HG03060 (cell line): ENCODE data around the gene GOSR1.
"Not testable (repeated sequence)": the region's sequence is repeated elsewhere in the genome, so short reads cannot be mapped to it uniquely, and the experiment has no call there.

Experiments used
- ATAC-seq: cut with Tn5 transposase; IDR thresholded peaks from one replicate; pipeline ENCODE4 v1.9.1; 2021; ENCODE audit warnings: low read depth, moderate number of reproducible peaks; ENCODE audit not compliant: unreplicated experiment

Gene GOSR1

DNA sequence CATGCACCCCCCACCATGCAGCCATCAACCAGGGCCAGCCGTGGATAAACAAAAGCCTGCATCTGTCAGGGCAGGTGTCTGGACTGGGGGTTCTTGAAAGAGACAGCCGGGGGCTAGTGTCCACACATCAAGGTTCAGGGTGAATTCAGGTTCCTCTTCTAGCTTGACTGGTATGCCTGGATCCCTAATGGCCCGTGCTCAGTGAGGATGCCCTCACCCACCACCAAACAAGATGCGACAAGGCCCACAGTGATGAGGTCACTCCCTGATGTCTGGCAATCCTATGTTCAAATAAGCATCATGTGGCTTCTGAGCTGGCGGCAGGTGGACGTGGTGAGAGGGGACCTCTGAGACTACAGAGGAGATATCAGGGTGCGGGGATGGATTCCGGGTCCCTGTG lies 64.6 kb downstream of the GOSR1 start:
- ATAC-seq, result no peak

DNA sequence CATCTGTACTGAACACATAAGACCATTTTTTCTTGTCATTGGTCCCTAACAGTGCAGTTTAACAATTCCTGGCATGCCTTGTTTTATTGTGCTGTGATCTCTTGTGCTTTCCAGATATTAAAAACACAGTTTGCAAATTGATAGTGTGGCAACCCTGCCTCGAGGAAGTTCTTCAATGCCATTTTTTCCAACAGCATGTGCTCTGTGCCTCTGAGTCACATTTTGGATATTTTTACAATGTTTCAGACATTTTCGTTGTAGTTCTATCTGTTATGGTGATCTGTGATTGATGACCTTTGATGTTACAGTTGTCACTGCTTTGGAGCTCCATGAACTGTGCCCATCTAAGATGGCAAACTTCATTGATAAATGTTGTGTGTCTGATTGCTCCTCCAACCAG lies 66.2 kb downstream of the GOSR1 start:
- no peak for ATAC-seq

DNA sequence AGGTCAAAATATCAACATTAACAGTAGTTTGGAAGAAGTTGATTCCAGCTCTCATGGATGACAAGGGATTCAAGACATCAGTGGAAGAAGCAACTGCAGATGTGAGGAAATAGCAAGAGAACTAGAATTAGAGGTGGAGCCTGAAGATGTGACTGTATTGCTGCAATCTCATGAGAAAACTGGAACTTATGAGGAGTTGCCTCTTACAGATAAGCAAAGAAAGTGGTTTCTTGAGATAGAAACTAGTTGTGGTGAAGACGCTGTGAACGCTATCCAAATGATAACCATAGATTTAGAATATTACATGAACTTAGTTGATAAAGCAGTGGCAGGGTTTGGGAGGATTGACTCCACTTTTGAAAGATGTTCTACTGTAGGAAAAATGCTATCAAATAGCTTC lies 67.8 kb downstream of the GOSR1 start:
- no peak for ATAC-seq

DNA sequence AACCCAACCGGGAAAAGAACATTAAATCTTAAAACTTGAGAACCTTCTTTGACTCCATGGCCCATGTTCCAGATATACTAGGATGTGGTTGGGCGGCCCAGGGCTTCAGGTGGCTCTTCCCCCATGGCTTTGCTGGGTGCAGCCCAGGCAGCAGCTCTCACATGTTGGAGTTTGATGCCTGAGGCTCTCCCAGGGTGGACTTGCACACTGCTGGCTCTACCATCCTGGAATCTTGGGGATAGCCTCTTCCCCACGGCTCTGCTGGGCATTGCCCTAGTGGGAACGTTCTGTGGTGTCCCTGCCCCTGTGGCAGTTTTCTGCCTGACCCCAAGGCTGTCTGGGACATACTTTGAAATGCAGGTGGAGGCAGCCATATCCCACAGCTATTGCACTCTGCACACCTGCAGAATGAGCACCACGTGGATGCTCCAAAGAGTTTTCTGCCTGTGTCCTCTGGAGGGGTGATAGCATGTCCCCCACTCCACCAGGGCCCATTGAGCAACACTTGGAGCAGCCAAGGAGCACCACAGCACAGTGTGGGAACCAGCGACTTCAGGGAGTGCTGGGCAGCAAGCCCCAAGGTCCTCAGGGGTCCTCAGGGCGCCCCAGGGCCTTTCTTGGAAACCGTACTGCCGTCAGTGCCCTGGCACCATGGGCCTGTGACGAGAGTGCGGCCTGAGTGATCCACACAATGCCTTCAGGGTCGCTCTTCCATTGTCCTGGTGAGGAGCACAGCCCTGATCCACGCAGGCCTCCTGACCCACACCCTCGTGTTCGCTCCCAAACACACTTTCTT lies 70.8 kb downstream of the GOSR1 start:
- ATAC-seq, result no peak

DNA sequence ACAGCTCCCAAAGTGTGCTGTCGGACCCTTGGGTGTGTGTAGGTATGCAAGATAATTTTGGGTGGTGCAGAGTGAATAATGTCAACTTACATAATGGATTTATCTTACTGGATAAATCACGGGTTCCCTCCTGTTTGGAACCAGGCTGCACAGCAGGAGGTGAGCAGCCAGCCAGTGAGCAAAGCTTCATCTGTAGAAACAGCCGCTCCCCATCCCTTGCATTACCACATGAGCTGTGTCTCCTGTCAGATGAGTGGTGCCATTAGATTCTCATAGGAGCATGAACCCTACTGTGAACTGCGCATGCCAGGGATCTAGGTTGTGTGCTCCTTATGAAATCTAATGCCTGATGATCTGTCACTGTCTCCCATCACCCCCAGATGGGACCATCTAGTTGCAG lies 72.0 kb downstream of the GOSR1 start:
- not testable (repeated sequence) for ATAC-seq

DNA sequence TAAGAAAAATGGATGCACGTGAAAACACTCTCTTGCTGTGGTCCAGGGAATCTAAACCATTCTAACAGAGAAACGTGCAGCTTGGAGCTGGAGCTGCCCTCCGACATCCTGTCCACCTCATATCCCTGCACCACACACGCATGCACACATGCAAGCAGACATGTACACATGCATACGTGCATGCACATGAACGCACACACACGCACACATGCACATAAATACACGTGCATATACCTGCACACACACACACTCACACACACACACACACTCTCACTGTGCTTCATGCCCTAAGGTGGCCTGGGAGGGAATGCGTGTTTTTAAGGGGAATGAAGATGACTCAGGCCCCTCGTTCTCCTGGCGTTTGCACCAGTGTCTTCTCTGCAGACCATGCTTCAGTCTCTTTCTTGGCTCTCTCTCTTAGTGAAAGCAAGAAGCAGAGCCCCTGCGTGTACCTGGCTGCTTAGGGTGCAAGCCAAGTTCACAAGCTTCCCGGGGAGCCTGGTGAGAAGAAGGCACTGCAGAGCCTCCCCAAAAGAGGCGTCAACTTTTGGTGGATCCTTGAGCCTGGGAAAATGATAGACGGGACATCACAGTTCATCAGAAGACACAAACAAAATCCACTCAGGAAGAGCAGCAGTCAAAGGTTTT lies 72.8 kb downstream of the GOSR1 start:
- no peak for ATAC-seq

DNA sequence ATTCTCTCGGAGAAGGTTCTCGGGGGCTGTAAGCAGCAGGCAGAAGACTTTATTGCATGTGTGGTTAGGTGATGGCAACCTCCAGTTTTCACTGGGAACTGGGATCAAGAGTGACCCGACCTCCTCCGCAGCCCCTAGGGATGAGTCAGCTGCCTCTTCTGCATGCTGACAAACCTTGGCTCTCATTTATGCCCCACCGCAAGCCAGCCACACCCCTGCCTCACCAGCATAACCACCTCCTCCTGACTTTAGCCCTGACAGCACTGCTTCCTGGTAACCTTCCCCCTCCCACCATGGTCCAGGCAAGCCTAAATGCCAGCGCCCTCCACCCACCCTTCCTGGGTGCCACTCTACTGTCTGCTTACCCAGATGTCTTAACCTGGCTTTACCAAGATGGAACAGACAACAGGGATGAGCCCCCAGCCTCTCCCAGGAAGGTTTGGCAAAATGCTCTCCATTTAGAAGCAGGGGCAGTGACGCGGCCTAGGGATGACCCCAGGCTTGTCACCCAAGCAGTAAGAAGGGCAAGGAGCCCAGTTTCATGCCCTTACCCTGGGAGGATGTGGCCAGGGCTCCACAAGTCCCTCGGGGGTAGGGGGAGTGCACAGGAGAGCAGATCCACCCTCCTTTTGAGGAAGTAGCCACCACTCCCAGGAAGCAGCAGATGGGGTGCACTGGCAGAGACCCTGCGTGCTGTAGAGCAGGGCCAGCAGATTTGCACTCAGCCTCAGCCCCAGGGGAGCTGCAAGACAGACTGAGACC lies 73.5 kb downstream of the GOSR1 start:
- ATAC-seq, result no peak

DNA sequence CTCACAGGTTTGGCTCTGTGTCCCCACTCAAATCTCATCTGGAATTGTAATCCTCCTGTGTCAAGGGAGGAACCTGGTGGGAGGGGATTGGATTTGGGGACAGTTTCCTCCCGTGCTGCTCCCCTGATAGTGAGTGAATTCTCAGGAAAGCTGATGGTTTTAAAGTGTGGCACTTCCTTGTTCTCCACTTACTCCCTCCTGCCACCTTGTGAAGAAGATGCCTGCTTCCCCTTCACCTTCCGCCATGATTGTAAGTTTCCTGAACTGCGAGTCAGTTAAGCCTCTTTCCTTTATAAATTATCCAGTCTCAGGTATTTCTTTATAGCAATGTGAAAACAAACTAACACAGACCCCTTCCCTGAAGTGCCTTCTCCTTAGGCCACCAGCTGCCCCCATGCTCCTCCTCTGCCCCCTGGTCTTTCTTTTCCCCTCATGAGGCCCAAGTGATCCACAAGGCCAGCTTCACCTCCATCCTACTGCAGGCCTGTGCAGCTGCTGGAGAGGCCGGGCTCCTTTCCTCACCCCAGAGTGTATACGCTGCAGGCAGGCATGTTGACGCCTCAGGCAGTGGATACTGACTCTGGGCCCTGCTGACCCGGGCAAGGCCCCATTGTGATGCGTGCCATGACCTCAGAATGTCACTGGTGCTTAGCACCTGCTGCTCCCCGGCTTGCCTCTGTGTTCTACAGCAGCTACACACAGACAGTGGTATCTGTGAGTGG lies 74.2 kb downstream of the GOSR1 start:
- not testable (repeated sequence) for ATAC-seq

DNA sequence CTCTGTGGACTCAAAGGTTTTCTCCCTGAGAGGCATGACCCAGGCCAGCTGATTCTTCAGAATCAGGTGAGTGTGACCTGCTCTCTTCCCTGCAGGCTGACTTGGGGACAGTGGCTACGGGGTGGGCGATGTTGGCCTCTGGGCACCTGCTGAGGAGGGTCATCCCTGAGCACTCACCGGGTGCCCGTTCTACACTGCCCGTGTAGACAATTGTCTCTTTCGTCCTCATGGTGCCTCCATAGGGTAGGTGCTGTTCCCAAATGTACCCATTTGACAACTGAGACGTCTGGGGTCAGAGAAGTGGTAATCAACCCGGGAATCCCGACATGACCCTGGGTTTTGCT lies 74.8 kb downstream of the GOSR1 start:
- no peak for ATAC-seq

DNA sequence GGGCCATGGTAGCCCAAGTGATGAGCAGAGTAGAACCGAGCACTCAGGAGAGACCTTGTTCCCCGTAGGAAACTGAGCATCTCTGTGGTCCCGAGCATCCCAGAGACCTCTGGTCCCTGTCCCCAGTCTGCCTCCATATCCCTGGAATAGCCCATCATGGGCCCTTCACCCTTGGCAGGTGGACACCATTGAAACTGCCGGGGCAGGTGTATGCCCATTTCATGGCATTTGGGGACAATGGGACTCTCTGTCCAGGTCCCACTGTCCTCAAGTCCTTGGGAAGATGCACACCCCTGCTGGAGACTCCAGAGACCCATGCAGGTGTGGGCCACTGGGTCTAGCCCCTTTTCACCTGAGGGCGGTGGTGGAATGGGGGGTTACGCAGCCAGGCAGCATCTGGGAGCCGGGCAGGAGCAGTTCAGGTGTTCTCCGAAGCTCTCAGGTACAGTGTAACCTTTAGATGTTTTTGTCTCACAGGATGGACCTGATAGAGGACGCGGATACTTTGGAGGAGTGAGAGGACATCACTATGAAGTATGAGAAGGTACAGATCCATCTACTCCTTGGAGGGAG lies 75.9 kb downstream of the GOSR1 start:
- no peak for ATAC-seq

DNA sequence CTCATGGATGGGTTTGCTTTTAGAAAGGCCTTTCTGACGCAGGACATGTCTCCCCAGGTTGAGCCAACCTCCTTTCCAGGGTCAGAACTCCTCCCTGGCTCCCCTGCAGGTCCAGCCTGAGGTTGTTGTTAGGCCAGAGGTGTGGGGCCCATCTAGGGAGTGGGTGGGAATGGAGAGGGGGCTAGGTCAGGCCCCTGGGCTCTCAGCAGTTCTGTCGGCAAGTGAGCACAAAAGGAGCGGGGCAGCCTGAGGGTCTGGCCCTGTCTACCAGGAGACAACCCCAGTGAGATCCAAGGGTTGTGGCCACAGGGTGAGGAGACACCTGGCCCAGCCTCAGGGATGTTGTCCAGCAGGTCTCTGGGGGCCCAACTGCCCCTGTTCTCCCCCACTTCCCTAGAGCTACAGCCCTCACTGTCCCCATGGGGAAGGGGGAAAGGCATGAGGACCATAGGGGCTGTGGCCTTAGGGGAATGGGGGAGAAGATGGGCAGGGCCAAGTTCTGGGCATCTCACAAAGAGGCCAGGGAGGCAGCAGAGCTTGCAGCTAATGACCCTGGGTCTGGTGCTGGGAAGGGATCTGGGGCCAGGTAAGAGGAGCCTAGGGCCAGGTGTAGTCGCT lies 76.7 kb downstream of the GOSR1 start:
- not testable (repeated sequence) for ATAC-seq

DNA sequence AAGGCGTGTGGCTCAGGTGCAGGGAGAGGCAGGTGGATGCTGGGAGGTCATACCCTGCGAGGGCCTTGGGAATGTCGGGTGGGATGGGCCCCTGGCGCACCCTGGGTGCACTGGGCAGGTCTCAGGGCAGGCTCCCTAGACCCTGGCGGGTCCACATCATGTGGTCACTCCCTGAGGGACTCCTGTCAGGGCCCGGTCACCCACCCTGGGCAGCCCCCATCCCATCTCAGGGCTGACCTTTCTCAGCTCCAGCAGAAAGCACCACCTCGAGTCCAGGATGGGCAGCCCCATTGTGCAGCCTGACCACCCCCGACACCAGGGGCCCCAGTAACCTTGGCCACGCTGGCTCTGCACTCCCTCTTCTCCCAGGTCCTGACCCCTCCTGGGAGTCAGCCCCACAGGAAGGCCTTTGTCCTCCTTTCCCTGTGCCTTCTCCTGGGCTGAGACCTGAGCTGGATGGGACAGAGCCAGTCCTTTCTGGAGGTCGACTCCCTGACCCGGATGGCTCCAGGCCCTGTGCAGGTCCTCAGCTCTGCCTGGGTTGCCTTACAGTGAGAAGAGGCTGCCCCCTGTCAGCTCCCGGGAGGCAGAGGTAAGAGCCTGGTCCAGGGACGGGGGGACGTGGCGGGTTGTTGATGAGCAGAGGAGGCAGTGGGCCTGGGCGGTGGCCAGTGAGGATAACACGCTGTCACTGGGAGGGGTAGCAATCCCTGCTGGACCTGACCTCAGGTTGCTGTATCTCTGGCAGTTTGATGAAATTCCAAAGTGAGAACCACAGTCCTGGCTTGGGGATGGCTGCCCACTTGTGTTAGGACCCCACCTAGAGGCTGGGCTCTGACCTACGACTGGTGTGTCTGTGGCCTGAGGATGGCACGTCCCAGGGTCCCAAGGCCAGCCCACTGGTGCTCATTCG lies 77.9 kb downstream of the GOSR1 start:
- ATAC-seq, result no peak

DNA sequence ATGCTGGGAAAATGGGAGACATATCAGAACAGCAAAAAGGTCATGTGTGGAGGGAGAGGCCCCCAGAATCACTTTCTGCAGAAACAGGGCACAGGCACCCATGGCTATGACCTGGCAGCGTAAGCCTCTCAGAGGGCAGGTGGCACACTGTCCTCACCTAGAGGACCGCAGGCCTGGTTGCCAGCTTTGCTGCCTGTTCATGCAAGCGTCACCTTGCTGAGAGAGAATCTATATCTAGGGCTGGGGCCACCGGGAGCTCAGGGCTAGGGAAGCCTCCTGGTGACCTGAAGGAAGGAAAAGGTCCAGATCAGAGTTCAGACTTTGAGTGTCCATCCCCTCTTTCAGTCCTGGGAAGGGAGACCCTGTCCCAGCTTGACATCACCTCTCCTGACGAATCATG lies 78.7 kb downstream of the GOSR1 start:
- ATAC-seq, result no peak

DNA sequence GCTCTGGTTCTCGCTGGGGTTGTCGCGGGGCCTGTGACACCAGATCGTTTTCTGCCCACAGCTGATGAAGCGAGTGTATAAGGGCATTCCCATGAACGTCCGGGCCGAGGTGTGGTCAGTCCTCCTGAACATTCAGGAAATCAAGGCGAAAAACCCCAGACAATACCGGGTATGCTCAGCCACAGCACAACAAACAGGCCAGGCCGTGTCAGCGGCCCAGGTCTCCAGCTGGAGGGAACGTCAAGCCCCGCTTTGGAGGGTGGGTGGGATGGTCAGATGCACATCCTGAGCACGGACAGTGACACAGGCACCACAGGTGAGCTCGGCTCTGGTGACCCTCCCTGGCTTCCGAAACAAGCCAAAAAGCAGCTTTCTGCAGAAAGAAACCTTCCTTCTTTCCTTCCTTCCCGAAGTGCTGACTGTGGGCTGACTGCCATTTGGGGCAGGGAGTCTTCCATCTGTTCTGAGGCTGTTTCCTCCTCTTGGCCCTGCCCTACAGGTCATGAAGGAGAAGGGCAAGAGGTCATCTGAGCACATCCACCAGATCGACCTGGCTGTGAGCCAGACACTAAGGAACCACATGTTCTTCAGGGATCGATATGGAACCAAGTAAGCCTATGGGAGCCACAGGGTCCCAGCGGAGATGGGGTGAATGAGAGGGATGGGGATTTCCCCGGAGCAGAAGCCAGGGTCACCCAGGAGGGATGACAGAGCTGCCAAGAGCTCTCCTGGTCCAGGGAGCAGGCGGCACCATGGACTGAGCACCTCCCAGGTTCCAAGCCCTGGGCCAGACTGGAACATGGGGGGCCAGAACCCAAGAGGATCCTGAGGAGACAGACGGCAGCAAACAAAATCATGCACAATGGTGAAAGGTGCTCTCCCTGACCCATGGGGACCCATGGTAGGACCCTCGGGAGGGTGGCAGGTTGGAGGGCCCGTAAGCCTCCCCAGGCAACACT lies 79.4 kb downstream of the GOSR1 start:
- no peak for ATAC-seq

DNA sequence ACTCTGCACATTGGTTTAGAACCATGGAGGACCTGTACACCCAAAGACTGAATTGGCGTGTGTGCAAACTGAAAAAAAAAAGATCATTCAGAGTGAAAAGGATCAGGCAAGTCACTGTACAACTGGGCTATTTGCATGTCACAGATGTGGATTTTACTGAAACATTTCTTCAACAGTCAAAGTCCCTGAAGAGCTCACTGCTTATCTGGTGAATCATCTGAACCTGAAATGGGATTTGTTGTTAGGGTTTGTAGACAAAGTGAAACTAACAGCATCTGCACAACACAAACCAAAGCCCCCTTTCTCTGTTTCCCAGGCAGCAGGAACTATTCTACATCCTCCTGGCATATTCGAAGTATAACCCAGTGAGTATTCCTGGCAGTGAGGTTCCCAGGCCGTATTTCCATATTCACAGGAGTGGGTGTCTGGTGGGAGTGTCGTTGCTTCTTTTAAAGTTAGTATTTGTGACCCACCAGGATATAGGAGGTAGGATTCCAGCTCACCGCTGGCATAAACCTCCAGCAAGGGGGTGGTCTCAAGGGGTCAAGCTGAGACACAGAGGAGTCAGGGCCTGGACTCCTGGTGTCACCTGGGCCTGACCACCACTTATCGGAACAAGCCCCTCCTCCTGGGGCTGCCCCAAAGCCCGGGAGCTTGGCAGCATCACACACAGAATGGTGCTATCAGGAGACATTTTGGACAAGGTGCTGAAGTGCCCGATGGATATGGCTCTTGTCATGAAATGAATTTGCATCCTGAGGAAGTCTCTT lies 80.9 kb downstream of the GOSR1 start:
- no peak for ATAC-seq

DNA sequence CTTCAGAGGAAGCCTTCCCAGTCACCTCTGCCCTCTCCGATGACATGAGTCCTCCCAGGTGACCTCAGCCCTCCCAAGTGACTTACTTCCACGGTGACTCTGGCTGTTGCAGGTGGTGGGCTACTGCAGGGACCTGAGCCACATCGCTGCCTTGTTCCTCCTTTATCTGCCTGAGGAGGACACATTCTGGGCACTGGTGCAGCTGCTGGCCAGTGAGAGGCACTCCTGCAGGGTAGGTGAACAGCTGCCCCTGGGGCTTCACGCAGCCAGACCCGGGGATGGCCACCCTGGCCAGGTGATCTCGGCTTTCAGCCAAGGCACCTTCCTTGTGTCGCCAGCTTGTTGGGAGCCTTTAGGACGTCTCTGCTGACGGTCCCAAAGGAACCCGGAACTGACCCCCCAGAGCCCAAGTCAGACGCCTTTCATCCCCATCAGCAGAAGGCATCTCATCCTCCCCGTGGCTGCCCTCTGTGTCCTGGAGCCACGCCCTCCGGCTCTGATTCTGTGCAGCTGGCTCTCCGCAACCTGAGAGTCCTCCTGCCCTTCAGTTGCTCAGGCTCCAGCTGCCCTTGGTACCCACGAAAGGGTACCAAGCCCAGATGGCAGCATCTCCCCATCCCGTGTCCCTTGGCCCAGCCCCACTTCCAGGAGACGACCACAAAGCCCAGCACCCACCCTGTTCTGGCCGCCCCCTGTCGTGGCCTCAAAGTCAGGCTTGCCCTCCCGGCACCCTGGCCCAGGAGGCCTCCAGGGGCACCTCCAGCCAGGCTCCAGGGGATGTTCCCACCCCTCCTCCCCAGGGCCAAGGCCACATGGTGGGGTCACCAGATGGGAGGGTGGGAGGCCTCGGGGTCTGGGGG lies 81.7 kb downstream of the GOSR1 start:
- no peak for ATAC-seq
